ENCODE data around the gene TRABD2B. TPM values are rescaled to one million over a fixed set of nuclear protein-coding genes. Genes with fewer than 3 reads are reported as not detected.

TRABD2B gene
- total and polyA plus RNA-seq, 2 experiments from 2014 or later = 1.00 to 2.3 TPM

GRCh38 chr1:47941609-47942239, 55.5 kb downstream of the TRABD2B start:
- Histone ChIP-seq H3K4me1 (ENCODE audit: insufficient read depth) (peaks cover 24% of the 10 kb centered on the region), H3K36me3 (replicated peaks; ENCODE audit: insufficient read depth, low read depth) (no peaks in the 10 kb centered on the region), H4K20me1 (ENCODE audit: insufficient read depth, poor library complexity, severe bottlenecking) (no peaks in the 10 kb centered on the region), H3K27me3 (no peaks in the 10 kb centered on the region), H3K4me2 (no peak overlapping the region), H3K27ac (peak overlapping the region; percentile 69), H3K4me3 (no peak overlapping the region), H2AFZ (no peak overlapping the region), H3K9me3 (ENCODE audit: low read depth) (no peaks in the 10 kb centered on the region), H3K79me2 (no peaks in the 10 kb centered on the region), H3K9me2 (replicated peaks; ENCODE audit: insufficient read depth) (no peaks in the 10 kb centered on the region)
- TF ChIP-seq CTCF (IDR thresholded peaks at IDR 0.05; ENCODE audit: poor library complexity) (no peak), EZH2 (IDR thresholded peaks at IDR 0.05; ENCODE audit: borderline replicate concordance) (no peak), EZH2phosphoT487 (IDR thresholded peaks at IDR 0.05; ENCODE audit: low read depth, severe bottlenecking, unreplicated experiment) (no peak)
- no peak for DNase-seq (ENCODE audit: low spot score)
- WGBS (ENCODE audit: low lambda C conversion rate, missing lambda C conversion rate) = 86% methylated on average over 2 of the region's 2 CpGs

- 61% methylated on average over 5 of the region's 5 CpGs for WGBS (ENCODE audit: low lambda C conversion rate, missing lambda C conversion rate)
- Histone ChIP-seq H3K27ac (peak overlapping the region; percentile 50), H3K4me1 (ENCODE audit: insufficient read depth) (peaks cover 24% of the 10 kb centered on the region), H4K20me1 (ENCODE audit: insufficient read depth, poor library complexity, severe bottlenecking) (no peaks in the 10 kb centered on the region), H3K9me3 (ENCODE audit: low read depth) (no peaks in the 10 kb centered on the region), H3K79me2 (no peaks in the 10 kb centered on the region), H3K36me3 (replicated peaks; ENCODE audit: insufficient read depth, low read depth) (no peaks in the 10 kb centered on the region), H3K4me3 (no peak overlapping the region), H2AFZ (no peak overlapping the region), H3K27me3 (no peaks in the 10 kb centered on the region), H3K4me2 (no peak overlapping the region), H3K9me2 (replicated peaks; ENCODE audit: insufficient read depth) (no peaks in the 10 kb centered on the region)
- no peak for DNase-seq (ENCODE audit: low spot score)
- no peak for TF ChIP-seq CTCF (IDR thresholded peaks at IDR 0.05; ENCODE audit: poor library complexity)
- no peak for TF ChIP-seq EZH2 (IDR thresholded peaks at IDR 0.05; ENCODE audit: borderline replicate concordance)
- no peak for TF ChIP-seq EZH2phosphoT487 (IDR thresholded peaks at IDR 0.05; ENCODE audit: low read depth, severe bottlenecking, unreplicated experiment)
Measured at GRCh38 chr1:47940779-47941178, 56.4 kb downstream of the TRABD2B start.

DNA sequence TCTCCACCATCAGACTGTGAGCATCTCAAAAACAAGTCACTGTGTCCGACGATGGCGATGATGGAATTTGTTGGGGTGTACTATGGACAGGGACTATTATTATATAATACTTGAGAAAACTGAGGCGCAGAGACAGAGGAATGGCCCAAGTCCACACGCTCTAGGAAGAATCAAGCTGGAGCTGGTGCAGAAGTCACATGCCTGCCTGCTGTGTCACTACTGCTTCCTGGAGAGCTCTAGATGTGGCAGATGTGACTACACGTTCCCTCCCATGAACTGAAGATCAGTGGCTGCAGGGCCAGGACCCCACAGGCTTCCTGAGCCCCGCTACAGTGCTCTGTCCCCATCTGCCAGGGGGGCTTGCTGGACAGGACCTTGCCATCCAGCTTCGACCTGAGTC, 56.9 kb downstream of the TRABD2B start:
- H3K9me3 ChIP-seq (ENCODE audit: low read depth) = no peaks in the 10 kb centered on the region
- H3K79me2 ChIP-seq = no peaks in the 10 kb centered on the region
- H3K4me3 ChIP-seq = no peak overlapping the region
- H3K4me2 ChIP-seq = no peak overlapping the region
- no peak for DNase-seq (ENCODE audit: low spot score)
- TF ChIP-seq EZH2 (IDR thresholded peaks at IDR 0.05; ENCODE audit: borderline replicate concordance) (no peak), CTCF (IDR thresholded peaks at IDR 0.05; ENCODE audit: poor library complexity) (no peak), EZH2phosphoT487 (IDR thresholded peaks at IDR 0.05; ENCODE audit: low read depth, severe bottlenecking, unreplicated experiment) (no peak)
- WGBS (ENCODE audit: low lambda C conversion rate, missing lambda C conversion rate) = 91% methylated on average over 8 of the region's 8 CpGs
- H3K27ac ChIP-seq = peak overlapping the region; percentile 50
- no peaks in the 10 kb centered on the region for H4K20me1 ChIP-seq (ENCODE audit: insufficient read depth, poor library complexity, severe bottlenecking)
- H3K27me3 ChIP-seq = no peaks in the 10 kb centered on the region
- H3K9me2 ChIP-seq (replicated peaks; ENCODE audit: insufficient read depth) = no peaks in the 10 kb centered on the region
- H2AFZ ChIP-seq = no peak overlapping the region
- peaks cover 24% of the 10 kb centered on the region for H3K4me1 ChIP-seq (ENCODE audit: insufficient read depth)
- H3K36me3 ChIP-seq (replicated peaks; ENCODE audit: insufficient read depth, low read depth) = no peaks in the 10 kb centered on the region

Measured in hepatocyte (in vitro differentiated cells).